Measurements from ENCODE around the gene FSIP1. TPM values are rescaled to one million over a fixed set of nuclear protein-coding genes. Genes with fewer than 3 reads are reported as not detected.

The FSIP1 gene
- total RNA-seq, 1 experiment from 2014 or later: 0.61 TPM

DNA sequence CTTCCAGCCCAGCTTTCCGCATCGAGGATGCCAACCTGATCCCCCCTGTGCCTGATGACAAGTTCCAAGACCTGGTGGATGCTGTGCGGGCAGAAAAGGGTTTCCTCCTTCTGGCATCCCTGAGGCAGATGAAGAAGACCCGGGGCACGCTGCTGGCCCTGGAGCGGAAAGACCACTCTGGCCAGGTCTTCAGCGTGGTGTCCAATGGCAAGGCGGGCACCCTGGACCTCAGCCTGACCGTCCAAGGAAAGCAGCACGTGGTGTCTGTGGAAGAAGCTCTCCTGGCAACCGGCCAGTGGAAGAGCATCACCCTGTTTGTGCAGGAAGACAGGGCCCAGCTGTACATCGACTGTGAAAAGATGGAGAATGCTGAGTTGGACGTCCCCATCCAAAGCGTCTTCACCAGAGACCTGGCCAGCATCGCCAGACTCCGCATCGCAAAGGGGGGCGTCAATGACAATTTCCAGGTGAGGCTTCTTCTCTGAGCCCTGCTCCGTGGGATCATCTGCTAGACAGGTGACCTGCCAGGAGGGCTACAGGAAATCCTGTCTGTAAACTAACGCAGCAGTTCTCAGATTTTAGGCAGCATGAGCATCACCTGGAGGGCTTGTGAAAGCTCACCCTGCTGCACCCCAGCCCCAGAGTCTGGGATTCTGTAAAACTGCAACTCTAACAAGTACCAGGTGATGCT is 200.2 kb downstream of the FSIP1 start:
- H3K4me1 Mint-ChIP-seq: peaks cover 28% of the 10 kb centered on the region
- DNase-seq (ENCODE audit: low spot score) (no peak), ATAC-seq (no peak)
- no peaks in the 10 kb centered on the region for H3K9me3 Mint-ChIP-seq
- ChIA-PET CTCF (interaction anchor here (0.6 to 5.4 kb wide), 11 partner anchors 20 to 710 kb away, joined by 3 to 44 read pairs (median 8); no protein-coding TSS in a partner anchor), POLR2A (interaction anchor here (1.0 to 3.1 kb wide), 6 partner anchors 12 to 410 kb away, joined by 3 to 31 read pairs (median 6); no protein-coding TSS in a partner anchor)
- H3K36me3 Mint-ChIP-seq: peaks cover 48% of the 10 kb centered on the region
- TF ChIP-seq, protein P1, sequence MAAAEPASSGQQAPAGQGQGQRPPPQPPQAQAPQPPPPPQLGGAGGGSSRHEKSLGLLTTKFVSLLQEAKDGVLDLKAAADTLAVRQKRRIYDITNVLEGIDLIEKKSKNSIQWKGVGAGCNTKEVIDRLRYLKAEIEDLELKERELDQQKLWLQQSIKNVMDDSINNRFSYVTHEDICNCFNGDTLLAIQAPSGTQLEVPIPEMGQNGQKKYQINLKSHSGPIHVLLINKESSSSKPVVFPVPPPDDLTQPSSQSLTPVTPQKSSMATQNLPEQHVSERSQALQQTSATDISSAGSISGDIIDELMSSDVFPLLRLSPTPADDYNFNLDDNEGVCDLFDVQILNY (CRISPR knock-in tag; IDR thresholded peaks at IDR 0.05): no peak
- TF ChIP-seq, protein P2, sequence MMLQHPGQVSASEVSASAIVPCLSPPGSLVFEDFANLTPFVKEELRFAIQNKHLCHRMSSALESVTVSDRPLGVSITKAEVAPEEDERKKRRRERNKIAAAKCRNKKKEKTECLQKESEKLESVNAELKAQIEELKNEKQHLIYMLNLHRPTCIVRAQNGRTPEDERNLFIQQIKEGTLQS (CRISPR knock-in tag; conservative IDR thresholded peaks at IDR 0.05): no peak
- TF ChIP-seq JUN (CRISPR knock-in tag; IDR thresholded peaks at IDR 0.05): no peak
- H3K27me3 Mint-ChIP-seq (ENCODE audit: low read depth): peaks cover 16% of the 10 kb centered on the region
- no peak overlapping the region for H3K27ac Mint-ChIP-seq
- peak overlapping the region; percentile 87 for H3K4me3 Mint-ChIP-seq

DNA sequence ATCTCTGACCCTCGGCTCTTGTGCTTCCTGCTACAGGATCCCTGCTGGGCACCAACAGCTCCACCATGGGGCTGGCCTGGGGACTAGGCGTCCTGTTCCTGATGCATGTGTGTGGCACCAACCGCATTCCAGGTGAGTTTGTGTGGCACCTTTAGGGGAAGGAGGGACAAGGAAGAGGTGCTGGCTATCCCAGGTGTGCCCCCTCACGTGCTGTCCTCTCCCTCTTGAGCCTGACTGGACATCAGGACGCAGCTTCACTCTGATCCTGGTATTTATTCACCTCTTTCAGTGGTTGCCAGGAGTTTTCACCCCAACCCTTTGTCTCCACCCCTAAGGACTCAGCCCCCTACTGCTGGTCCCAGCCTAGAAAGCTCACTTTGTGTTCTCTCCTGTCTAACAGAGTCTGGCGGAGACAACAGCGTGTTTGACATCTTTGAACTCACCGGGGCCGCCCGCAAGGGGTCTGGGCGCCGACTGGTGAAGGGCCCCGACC is 200.8 kb downstream of the FSIP1 start:
- Mint-ChIP-seq H3K36me3 (peaks cover 42% of the 10 kb centered on the region), H3K4me3 (peak overlapping the region; percentile 87), H3K4me1 (peaks cover 28% of the 10 kb centered on the region), H3K27ac (peak overlapping the region; percentile 83; the same call in 1 of the 2 replicates), H3K27me3 (ENCODE audit: low read depth) (peaks cover 16% of the 10 kb centered on the region), H3K9me3 (no peaks in the 10 kb centered on the region)
- DNase-seq (ENCODE audit: low spot score): peak; percentile 68
- POLR2A ChIA-PET: interaction anchor here (1.3 to 3.1 kb wide), 9 partner anchors 12 to 413 kb away, joined by 3 to 31 read pairs (median 8); no protein-coding TSS in a partner anchor
- peak; percentile 18 for ATAC-seq
- CTCF ChIA-PET: interaction anchor here (0.6 to 5.4 kb wide), 16 partner anchors 17 to 874 kb away, joined by 3 to 44 read pairs (median 6); no protein-coding TSS in a partner anchor
- TF ChIP-seq GABPB1 (CRISPR knock-in tag; IDR thresholded peaks at IDR 0.05) (no peak), NR3C1 (CRISPR knock-in tag; conservative IDR thresholded peaks at IDR 0.05; ENCODE audit: low read depth) (no peak), MXD4 (CRISPR knock-in tag; IDR thresholded peaks at IDR 0.05; ENCODE audit: borderline replicate concordance) (no peak), ZNF138 (CRISPR knock-in tag; conservative IDR thresholded peaks at IDR 0.05) (no peak)
- TF ChIP-seq, protein P3, sequence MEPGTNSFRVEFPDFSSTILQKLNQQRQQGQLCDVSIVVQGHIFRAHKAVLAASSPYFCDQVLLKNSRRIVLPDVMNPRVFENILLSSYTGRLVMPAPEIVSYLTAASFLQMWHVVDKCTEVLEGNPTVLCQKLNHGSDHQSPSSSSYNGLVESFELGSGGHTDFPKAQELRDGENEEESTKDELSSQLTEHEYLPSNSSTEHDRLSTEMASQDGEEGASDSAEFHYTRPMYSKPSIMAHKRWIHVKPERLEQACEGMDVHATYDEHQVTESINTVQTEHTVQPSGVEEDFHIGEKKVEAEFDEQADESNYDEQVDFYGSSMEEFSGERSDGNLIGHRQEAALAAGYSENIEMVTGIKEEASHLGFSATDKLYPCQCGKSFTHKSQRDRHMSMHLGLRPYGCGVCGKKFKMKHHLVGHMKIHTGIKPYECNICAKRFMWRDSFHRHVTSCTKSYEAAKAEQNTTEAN (CRISPR knock-in tag; IDR thresholded peaks at IDR 0.05): no peak
- TF ChIP-seq, protein P4, sequence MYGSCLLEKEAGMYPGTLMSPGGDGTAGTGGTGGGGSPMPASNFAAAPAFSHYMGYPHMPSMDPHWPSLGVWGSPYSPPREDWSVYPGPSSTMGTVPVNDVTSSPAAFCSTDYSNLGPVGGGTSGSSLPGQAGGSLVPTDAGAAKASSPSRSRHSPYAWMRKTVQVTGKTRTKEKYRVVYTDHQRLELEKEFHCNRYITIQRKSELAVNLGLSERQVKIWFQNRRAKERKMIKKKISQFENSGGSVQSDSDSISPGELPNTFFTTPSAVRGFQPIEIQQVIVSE (CRISPR knock-in tag; IDR thresholded peaks at IDR 0.05; ENCODE audit: borderline replicate concordance): no peak
- TF ChIP-seq, protein P5, sequence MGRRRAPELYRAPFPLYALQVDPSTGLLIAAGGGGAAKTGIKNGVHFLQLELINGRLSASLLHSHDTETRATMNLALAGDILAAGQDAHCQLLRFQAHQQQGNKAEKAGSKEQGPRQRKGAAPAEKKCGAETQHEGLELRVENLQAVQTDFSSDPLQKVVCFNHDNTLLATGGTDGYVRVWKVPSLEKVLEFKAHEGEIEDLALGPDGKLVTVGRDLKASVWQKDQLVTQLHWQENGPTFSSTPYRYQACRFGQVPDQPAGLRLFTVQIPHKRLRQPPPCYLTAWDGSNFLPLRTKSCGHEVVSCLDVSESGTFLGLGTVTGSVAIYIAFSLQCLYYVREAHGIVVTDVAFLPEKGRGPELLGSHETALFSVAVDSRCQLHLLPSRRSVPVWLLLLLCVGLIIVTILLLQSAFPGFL (CRISPR knock-in tag; IDR thresholded peaks at IDR 0.05; ENCODE audit: borderline replicate concordance): no peak
- TF ChIP-seq, protein P6, sequence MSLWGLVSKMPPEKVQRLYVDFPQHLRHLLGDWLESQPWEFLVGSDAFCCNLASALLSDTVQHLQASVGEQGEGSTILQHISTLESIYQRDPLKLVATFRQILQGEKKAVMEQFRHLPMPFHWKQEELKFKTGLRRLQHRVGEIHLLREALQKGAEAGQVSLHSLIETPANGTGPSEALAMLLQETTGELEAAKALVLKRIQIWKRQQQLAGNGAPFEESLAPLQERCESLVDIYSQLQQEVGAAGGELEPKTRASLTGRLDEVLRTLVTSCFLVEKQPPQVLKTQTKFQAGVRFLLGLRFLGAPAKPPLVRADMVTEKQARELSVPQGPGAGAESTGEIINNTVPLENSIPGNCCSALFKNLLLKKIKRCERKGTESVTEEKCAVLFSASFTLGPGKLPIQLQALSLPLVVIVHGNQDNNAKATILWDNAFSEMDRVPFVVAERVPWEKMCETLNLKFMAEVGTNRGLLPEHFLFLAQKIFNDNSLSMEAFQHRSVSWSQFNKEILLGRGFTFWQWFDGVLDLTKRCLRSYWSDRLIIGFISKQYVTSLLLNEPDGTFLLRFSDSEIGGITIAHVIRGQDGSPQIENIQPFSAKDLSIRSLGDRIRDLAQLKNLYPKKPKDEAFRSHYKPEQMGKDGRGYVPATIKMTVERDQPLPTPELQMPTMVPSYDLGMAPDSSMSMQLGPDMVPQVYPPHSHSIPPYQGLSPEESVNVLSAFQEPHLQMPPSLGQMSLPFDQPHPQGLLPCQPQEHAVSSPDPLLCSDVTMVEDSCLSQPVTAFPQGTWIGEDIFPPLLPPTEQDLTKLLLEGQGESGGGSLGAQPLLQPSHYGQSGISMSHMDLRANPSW (CRISPR knock-in tag; conservative IDR thresholded peaks at IDR 0.05; ENCODE audit: low read depth): no peak
